B cell (primary cell): ENCODE results near the gene CACNB4. TPM values are rescaled to one million over a fixed set of nuclear protein-coding genes. Genes with fewer than 3 reads are reported as not detected.

Experiments
- ATAC-seq: fragments of 200-7000 bp; cut with Tn5 transposase; one replicate; pipeline ENCODE4 v1.10.0; 2021; ENCODE audit warnings: low read depth, mild to moderate bottlenecking, moderate number of reproducible peaks, moderate library complexity
- CTCF ChIA-PET: fragments of 350-600 bp; sonication (Branson Sonifier 250); formaldehyde crosslinking; loops from one replicate; lab custom pipeline; 2021; ENCODE audit warnings: antibody characterized with exemption, inconsistent platforms; lab: Charles Lee
- POLR2A ChIA-PET: fragments of 350-600 bp; sonication (Branson Sonifier 250); formaldehyde crosslinking; loops from one replicate; lab custom pipeline; 2021; ENCODE audit warnings: antibody characterized with exemption; lab: Charles Lee
- DNase-seq: peaks from one replicate; pipeline ENCODE4 v3.0.0; 2013
- H2AFZ ChIP-seq: 2 replicates; pipeline ENCODE4 v1.6.1; 2012; ENCODE audit warnings: mild to moderate bottlenecking, low read depth, low read length; ENCODE audit not compliant: insufficient read depth, poor library complexity, severe bottlenecking
- H3K27ac ChIP-seq, 2 donors: 1 replicate in 1 of 2; 2 replicates in 1 of 2; pipeline ENCODE4 v1.5.1; 2012 to 2013; ENCODE audit warnings: low read length in 2 of 2, mild to moderate bottlenecking in 2 of 2, moderate library complexity in 1 of 2
- H3K27me3 ChIP-seq, 4 experiments: fragments of 200-600 bp in 1 of 4; sonication (generic) in 1 of 4; replicated peaks in 1 of 4; 1 replicate in 2 of 4; 2 replicates in 2 of 4; pipeline versions ENCODE4 v1.6.1 to v1.7.0; 2013 to 2016; ENCODE audit warnings: low read length in 3 of 4, mild to moderate bottlenecking in 2 of 4, mixed read lengths in 1 of 4, moderate library complexity in 1 of 4; ENCODE audit not compliant: insufficient read depth in 4 of 4, control insufficient read depth in 3 of 4; ENCODE audit errors: control extremely low read depth in 1 of 4
- H3K36me3 ChIP-seq, 2 experiments: replicated peaks in 1 of 2; 1 replicate in 1 of 2; 2 replicates in 1 of 2; pipeline versions ENCODE4 v1.6.1 to v1.7.1; 2013; ENCODE audit warnings: low read length in 1 of 2; ENCODE audit not compliant: insufficient read depth in 2 of 2, control insufficient read depth in 1 of 2; ENCODE audit errors: control extremely low read depth in 1 of 2, extremely low read depth in 1 of 2
- H3K4me1 ChIP-seq, 2 donors: fragments of 200-600 bp in 1 of 2; sonication (generic) in 1 of 2; 1 replicate in 1 of 2; 2 replicates in 1 of 2; pipeline versions ENCODE4 v1.5.1 to v1.6.1; 2013 to 2017; ENCODE audit warnings: low read length in 2 of 2; ENCODE audit not compliant: control insufficient read depth in 2 of 2, insufficient read depth in 2 of 2
- H3K4me2 ChIP-seq: replicated peaks from 2 replicates; pipeline ENCODE3; 2012; ENCODE audit warnings: mild to moderate bottlenecking, low read depth, low read length; ENCODE audit not compliant: poor library complexity, severe bottlenecking
- H3K4me3 ChIP-seq, 5 experiments: fragments of 200-600 bp in 1 of 5; sonication (generic) in 1 of 5; 1 replicate in 3 of 5; 2 replicates in 2 of 5; pipeline versions ENCODE4 v1.5.1 to v1.7.0; 2011 to 2016; ENCODE audit warnings: low read length in 4 of 5, mild to moderate bottlenecking in 4 of 5, low read depth in 2 of 5, control low read depth in 1 of 5, moderate library complexity in 1 of 5; ENCODE audit not compliant: insufficient read depth in 1 of 5; ENCODE audit errors: control extremely low read depth in 1 of 5, extremely low read depth in 1 of 5
- H3K79me2 ChIP-seq: fragments of 200-600 bp; sonication (generic); one replicate; pipeline ENCODE4 v1.6.0; 2016; ENCODE audit warnings: low read length; ENCODE audit not compliant: control insufficient read depth, insufficient read depth
- H3K9ac ChIP-seq: fragments of 200-600 bp; sonication (generic); 2 replicates; pipeline ENCODE4 v1.6.1; 2017; ENCODE audit warnings: mild to moderate bottlenecking, low read length, moderate library complexity
- H3K9me3 ChIP-seq, 3 donors: one replicate each; pipeline versions ENCODE4 v1.6.1 to v1.7.1; 2013; ENCODE audit warnings: low read length in 2 of 3; ENCODE audit not compliant: control insufficient read depth in 2 of 3, insufficient read depth in 1 of 3; ENCODE audit errors: control extremely low read depth in 1 of 3
- H4K20me1 ChIP-seq: 2 replicates; pipeline ENCODE4 v1.6.0; 2012; ENCODE audit warnings: mild to moderate bottlenecking, low read length; ENCODE audit not compliant: insufficient read depth, control insufficient read depth, poor library complexity, severe bottlenecking
- H3K27ac Mint-ChIP-seq: one replicate; pipeline ENCODE4 v1.8.0; 2021; ENCODE audit warnings: mixed read lengths
- H3K27me3 Mint-ChIP-seq: one replicate; pipeline ENCODE4 v1.8.0; 2021; ENCODE audit warnings: mixed read lengths
- H3K4me1 Mint-ChIP-seq: one replicate; pipeline ENCODE4 v1.8.0; 2021; ENCODE audit warnings: mixed read lengths
- H3K4me3 Mint-ChIP-seq: one replicate; pipeline ENCODE4 v1.8.0; 2021; ENCODE audit warnings: mixed read lengths
- H3K9me3 Mint-ChIP-seq: one replicate; pipeline ENCODE4 v1.8.0; 2022; ENCODE audit warnings: mixed read lengths; ENCODE audit not compliant: insufficient read depth
- EZH2 ChIP-seq: IDR thresholded peaks from 2 replicates; pipeline ENCODE4 v1.6.1; 2012; ENCODE audit warnings: borderline replicate concordance, low read depth, mild to moderate bottlenecking, moderate library complexity, low read length; ENCODE audit not compliant: insufficient read depth, poor library complexity, severe bottlenecking
- WGBS: methylation state at CpG from one replicate; pipeline ENCODE4 v1.1.5; 2013; ENCODE audit warnings: missing lambda C conversion rate; ENCODE audit not compliant: insufficient coverage; 5-methylcytosine and 5-hydroxymethylcytosine counted together
- intact Hi-C: fragments of 100-400 bp; cut with micrococcal nuclease; formaldehyde crosslinking; loops from one replicate; pipeline ENCODE4 v1.10.0; 2022
- polyA plus RNA-seq: library from polyadenylated mRNA; depleted of rRNA; stranded (reverse); fragments of >200 nt; gene quantifications from 2 replicates; pipeline ENCODE4 v1.2.3, GENCODE V29; 2012
- total RNA-seq, 2 donors: library from RNA; stranded (reverse); fragments of 120-200 nt in 1 of 2; gene quantifications; 1 replicate in 1 of 2; 2 replicates in 1 of 2; pipeline versions ENCODE4 v1.2.3 to v1.2.4, GENCODE V29; 2013 to 2022
- TF ChIP-seq, protein P1 (sequence below): fragments of 200-600 bp; IDR thresholded peaks from one replicate; pipeline ENCODE4 v1.8.0; 2022; ENCODE audit warnings: antibody characterized with exemption, mild to moderate bottlenecking

The CACNB4 gene
- total and polyA plus RNA-seq, 2 donors (not counting 1 experiment from before 2014, with no cell fraction given): 0.12 to 1.4 TPM

DNA sequence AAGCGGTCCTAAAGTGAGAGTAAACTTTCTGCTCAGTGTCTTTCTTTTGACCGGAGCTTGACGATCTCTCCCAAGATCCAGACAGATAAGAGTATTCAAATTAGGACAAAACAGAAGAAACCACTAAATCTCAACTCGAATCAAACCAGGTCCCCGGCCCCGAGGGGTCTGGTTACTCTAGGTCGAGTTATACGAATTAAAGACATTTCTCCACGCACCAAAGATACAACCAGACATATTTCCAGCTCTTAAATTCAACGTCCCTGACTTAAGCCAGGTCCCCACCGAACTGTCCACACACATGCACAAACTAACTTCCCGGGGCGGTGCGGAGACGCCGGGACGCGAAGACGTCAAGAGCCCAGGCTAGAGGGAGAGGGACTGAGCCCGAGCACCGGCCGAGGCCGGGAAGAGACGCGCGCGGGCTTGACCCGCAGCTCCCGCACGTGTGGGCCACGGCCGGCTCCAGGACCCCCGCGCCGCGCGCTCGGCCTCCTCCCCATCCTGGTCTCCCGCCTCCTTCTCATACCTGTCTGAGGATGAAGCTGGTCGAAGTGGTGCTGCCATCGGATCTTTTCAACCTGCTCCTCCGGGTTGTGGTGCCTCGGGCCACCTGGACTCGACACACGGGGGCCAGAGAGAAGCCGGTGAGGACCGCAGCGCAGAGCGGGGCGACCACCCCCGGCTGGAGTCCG, 896 bp downstream of the CACNB4 start:
- peak overlapping the region; percentile 92 for H3K4me3 Mint-ChIP-seq
- TF ChIP-seq, protein P1, sequence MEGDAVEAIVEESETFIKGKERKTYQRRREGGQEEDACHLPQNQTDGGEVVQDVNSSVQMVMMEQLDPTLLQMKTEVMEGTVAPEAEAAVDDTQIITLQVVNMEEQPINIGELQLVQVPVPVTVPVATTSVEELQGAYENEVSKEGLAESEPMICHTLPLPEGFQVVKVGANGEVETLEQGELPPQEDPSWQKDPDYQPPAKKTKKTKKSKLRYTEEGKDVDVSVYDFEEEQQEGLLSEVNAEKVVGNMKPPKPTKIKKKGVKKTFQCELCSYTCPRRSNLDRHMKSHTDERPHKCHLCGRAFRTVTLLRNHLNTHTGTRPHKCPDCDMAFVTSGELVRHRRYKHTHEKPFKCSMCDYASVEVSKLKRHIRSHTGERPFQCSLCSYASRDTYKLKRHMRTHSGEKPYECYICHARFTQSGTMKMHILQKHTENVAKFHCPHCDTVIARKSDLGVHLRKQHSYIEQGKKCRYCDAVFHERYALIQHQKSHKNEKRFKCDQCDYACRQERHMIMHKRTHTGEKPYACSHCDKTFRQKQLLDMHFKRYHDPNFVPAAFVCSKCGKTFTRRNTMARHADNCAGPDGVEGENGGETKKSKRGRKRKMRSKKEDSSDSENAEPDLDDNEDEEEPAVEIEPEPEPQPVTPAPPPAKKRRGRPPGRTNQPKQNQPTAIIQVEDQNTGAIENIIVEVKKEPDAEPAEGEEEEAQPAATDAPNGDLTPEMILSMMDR: no peak
- no peak for TF ChIP-seq EZH2
- Histone ChIP-seq H3K4me1 (peaks cover 21 to 31% of the 10 kb centered on the region in 2 donors), H3K4me3 (peak overlapping the region; percentile 23 to 66 (median 56)), H3K36me3 (no peaks in the 10 kb centered on the region), H3K4me2 (peak overlapping the region; percentile 98), H3K9ac (peak overlapping the region; percentile 72), H3K27ac (no peak overlapping the region), H4K20me1 (no peaks in the 10 kb centered on the region), H3K27me3 (peaks cover 3 to 42% (median 26%) of the 10 kb centered on the region in 4 experiments), H3K9me3 (no peaks in the 10 kb centered on the region), H3K79me2 (no peaks in the 10 kb centered on the region), H2AFZ (peak overlapping the region; percentile 83)
- H3K27ac Mint-ChIP-seq: no peak overlapping the region
- peak; percentile 24 for ATAC-seq
- H3K4me1 Mint-ChIP-seq: peaks cover 19% of the 10 kb centered on the region
- intact Hi-C loops: no loop called here
- peak; percentile 31 for DNase-seq
- ChIA-PET POLR2A (no interaction called here), CTCF (no interaction called here)
- peaks cover 28% of the 10 kb centered on the region for H3K27me3 Mint-ChIP-seq
- no peaks in the 10 kb centered on the region for H3K9me3 Mint-ChIP-seq
- WGBS: 3% methylated on average over 47 of the region's 52 CpGs

DNA sequence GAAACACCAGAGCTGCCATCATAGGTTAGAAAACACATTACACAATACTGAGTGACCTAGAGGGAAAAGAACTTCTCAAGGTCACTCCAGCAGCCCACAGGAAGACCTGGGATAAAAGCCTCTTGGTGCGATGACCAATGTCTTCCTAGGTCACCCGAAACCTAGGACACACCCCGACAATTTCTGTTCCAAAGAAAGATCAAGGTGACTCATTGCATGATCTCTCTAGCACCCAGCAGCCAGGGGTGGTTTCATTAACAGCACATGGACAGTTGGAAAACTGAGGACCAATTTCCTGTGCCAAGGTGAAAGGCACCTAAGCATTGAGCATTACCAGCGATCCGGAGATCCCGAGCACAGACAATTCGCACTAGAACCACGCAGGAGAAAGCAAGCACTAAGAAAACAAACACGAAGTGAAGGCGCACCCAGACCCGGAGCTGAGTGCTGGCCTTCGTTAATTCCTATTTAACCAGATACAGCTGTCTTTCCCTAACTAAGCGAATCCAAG, 1.5 kb downstream of the CACNB4 start:
- 26% methylated on average over 12 of the region's 13 CpGs for WGBS
- Histone ChIP-seq H3K9me3 (no peaks in the 10 kb centered on the region), H4K20me1 (no peaks in the 10 kb centered on the region), H3K79me2 (no peaks in the 10 kb centered on the region), H3K4me1 (peaks cover 21 to 31% of the 10 kb centered on the region in 2 donors), H3K27me3 (peaks cover 3 to 41% (median 26%) of the 10 kb centered on the region in 4 experiments), H3K27ac (no peak overlapping the region), H2AFZ (peak overlapping the region; percentile 83), H3K9ac (peak overlapping the region; percentile 72), H3K4me2 (peak overlapping the region; percentile 98), H3K36me3 (no peaks in the 10 kb centered on the region), H3K4me3 (peak overlapping the region in 3 of 5 experiments; percentile 23 to 66 (median 63))
- ATAC-seq (no peak), DNase-seq (peak; percentile 12)
- H3K27ac Mint-ChIP-seq: no peak overlapping the region
- ChIA-PET CTCF (interaction anchor here (1.0 kb wide), 1 partner anchor 8 kb away, joined by 3 read pairs; no protein-coding TSS in a partner anchor), POLR2A (no interaction called here)
- H3K27me3 Mint-ChIP-seq: peaks cover 25% of the 10 kb centered on the region
- H3K9me3 Mint-ChIP-seq: no peaks in the 10 kb centered on the region
- H3K4me1 Mint-ChIP-seq: peaks cover 19% of the 10 kb centered on the region
- peak overlapping the region; percentile 92 for H3K4me3 Mint-ChIP-seq
- TF ChIP-seq EZH2: no peak
- TF ChIP-seq, protein P1: no peak
- intact Hi-C loops: no loop called here
